Measurements from ENCODE around the gene CCL11.

Gene CCL11

DNA sequence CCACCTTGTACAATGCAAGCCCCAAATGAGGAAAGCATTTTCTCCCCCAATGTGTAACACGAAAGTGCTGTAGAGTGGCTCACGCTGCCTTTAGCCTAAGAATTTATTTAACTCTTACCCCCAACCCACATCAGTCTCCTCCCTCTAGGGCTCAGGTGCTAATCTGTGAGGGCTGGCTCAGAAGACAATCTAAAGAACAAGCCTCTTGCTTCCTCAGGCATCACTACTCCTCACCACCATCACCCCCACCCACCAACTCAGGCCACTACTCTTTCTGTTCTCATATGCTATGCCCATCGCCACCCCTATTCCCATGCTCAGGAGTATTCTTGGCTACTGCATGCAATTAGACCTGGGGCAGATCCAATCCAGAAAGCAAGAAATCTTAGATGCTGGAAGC is 34.4 kb upstream of the CCL11 start:
- H3K9ac ChIP-seq (ENCODE audit: low read length), result no peak overlapping the region

DNA sequence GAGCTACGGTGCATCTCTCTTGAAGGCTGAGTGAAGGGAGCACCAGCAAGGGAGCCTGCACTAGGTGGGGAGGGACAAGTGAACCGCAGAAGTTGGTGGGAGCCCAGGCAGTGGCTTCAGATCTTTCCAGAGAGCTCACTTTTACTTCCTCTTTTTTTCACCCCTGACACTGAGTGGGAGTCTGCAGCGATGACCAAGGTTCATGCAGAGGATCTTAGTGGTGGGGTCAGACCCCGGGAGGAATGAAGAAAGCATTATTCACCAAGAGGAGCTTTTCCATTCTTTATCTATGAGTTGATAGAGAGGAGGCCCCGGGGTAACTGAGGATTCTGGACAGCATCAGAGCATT is 33.5 kb upstream of the CCL11 start:
- no peaks in the 10 kb centered on the region for H3K27me3 ChIP-seq (replicated peaks; ENCODE audit: insufficient read depth, low read length)
- no peak for DNase-seq
- H3K36me3 ChIP-seq (replicated peaks; ENCODE audit: insufficient read depth, low read length), result no peaks in the 10 kb centered on the region
- TF ChIP-seq EZH2 (optimal IDR thresholded peaks at IDR 0.05; ENCODE audit: low read depth, low read length) (no peak), EZH2phosphoT487 (IDR thresholded peaks at IDR 0.05; ENCODE audit: low read length) (no peak), CTCF (IDR thresholded peaks at IDR 0.05; ENCODE audit: low read length) (no peak)
- H3K4me1 ChIP-seq (ENCODE audit: low read length), result peaks cover 22% of the 10 kb centered on the region
- no peaks in the 10 kb centered on the region for H4K20me1 ChIP-seq (ENCODE audit: insufficient read depth, low read length)
- no peak overlapping the region for H3K4me3 ChIP-seq (ENCODE audit: low read length)
- H3F3A ChIP-seq (ENCODE audit: insufficient read depth, low read length), result no peaks in the 10 kb centered on the region
- no peak overlapping the region for H2AFZ ChIP-seq (ENCODE audit: low read length)
- H3K79me2 ChIP-seq (ENCODE audit: low read length), result no peaks in the 10 kb centered on the region
- H3K9ac ChIP-seq (ENCODE audit: low read length), result no peak overlapping the region
- H3K9me2 ChIP-seq (replicated peaks; ENCODE audit: insufficient read depth, low read length), result no peaks in the 10 kb centered on the region
- H3K4me2 ChIP-seq (ENCODE audit: low read depth, low read length), result no peak overlapping the region
- H3K27ac ChIP-seq (ENCODE audit: low read length), result no peak overlapping the region
- no peaks in the 10 kb centered on the region for H3K9me3 ChIP-seq (replicated peaks; ENCODE audit: insufficient read depth, low read length)

More for the DNA sequence above, 34.4 kb upstream of the CCL11 start:
- Histone ChIP-seq H3K4me2 (ENCODE audit: low read depth, low read length) (no peak overlapping the region), H2AFZ (ENCODE audit: low read length) (no peak overlapping the region), H3F3A (ENCODE audit: insufficient read depth, low read length) (no peaks in the 10 kb centered on the region), H3K4me3 (ENCODE audit: low read length) (no peak overlapping the region), H3K27me3 (replicated peaks; ENCODE audit: insufficient read depth, low read length) (no peaks in the 10 kb centered on the region), H3K27ac (ENCODE audit: low read length) (no peak overlapping the region), H3K36me3 (replicated peaks; ENCODE audit: insufficient read depth, low read length) (no peaks in the 10 kb centered on the region), H4K20me1 (ENCODE audit: insufficient read depth, low read length) (no peaks in the 10 kb centered on the region), H3K4me1 (ENCODE audit: low read length) (peaks cover 22% of the 10 kb centered on the region), H3K9me2 (replicated peaks; ENCODE audit: insufficient read depth, low read length) (no peaks in the 10 kb centered on the region), H3K79me2 (ENCODE audit: low read length) (no peaks in the 10 kb centered on the region), H3K9me3 (replicated peaks; ENCODE audit: insufficient read depth, low read length) (no peaks in the 10 kb centered on the region)
- TF ChIP-seq CTCF (IDR thresholded peaks at IDR 0.05; ENCODE audit: low read length) (no peak), EZH2phosphoT487 (IDR thresholded peaks at IDR 0.05; ENCODE audit: low read length) (no peak), EZH2 (optimal IDR thresholded peaks at IDR 0.05; ENCODE audit: low read depth, low read length) (no peak)
- no peak for DNase-seq

GRCh38 chr17:34252444-34253138 is 33.0 kb upstream of the CCL11 start:
- DNase-seq, result no peak
- H4K20me1 ChIP-seq (ENCODE audit: insufficient read depth, low read length), result no peaks in the 10 kb centered on the region
- H3K9me2 ChIP-seq (replicated peaks; ENCODE audit: insufficient read depth, low read length), result no peaks in the 10 kb centered on the region
- no peaks in the 10 kb centered on the region for H3K36me3 ChIP-seq (replicated peaks; ENCODE audit: insufficient read depth, low read length)
- TF ChIP-seq EZH2phosphoT487 (IDR thresholded peaks at IDR 0.05; ENCODE audit: low read length), result no peak
- no peak overlapping the region for H3K9ac ChIP-seq (ENCODE audit: low read length)
- no peaks in the 10 kb centered on the region for H3K9me3 ChIP-seq (replicated peaks; ENCODE audit: insufficient read depth, low read length)
- H3F3A ChIP-seq (ENCODE audit: insufficient read depth, low read length), result no peaks in the 10 kb centered on the region
- H3K4me2 ChIP-seq (ENCODE audit: low read depth, low read length), result no peak overlapping the region
- H3K4me1 ChIP-seq (ENCODE audit: low read length), result peaks cover 22% of the 10 kb centered on the region
- H3K4me3 ChIP-seq (ENCODE audit: low read length), result no peak overlapping the region
- no peaks in the 10 kb centered on the region for H3K79me2 ChIP-seq (ENCODE audit: low read length)
- no peak overlapping the region for H2AFZ ChIP-seq (ENCODE audit: low read length)
- no peaks in the 10 kb centered on the region for H3K27me3 ChIP-seq (replicated peaks; ENCODE audit: insufficient read depth, low read length)
- no peak overlapping the region for H3K27ac ChIP-seq (ENCODE audit: low read length)

- no peaks in the 10 kb centered on the region for H3K9me3 ChIP-seq (replicated peaks; ENCODE audit: insufficient read depth, low read length)
- no peak overlapping the region for H3K4me2 ChIP-seq (ENCODE audit: low read depth, low read length)
- H3K27me3 ChIP-seq (replicated peaks; ENCODE audit: insufficient read depth, low read length), result no peaks in the 10 kb centered on the region
- no peak overlapping the region for H3K27ac ChIP-seq (ENCODE audit: low read length)
- no peaks in the 10 kb centered on the region for H4K20me1 ChIP-seq (ENCODE audit: insufficient read depth, low read length)
- H3K9ac ChIP-seq (ENCODE audit: low read length), result no peak overlapping the region
- no peak overlapping the region for H3K4me3 ChIP-seq (ENCODE audit: low read length)
- H3F3A ChIP-seq (ENCODE audit: insufficient read depth, low read length), result no peaks in the 10 kb centered on the region
- no peaks in the 10 kb centered on the region for H3K9me2 ChIP-seq (replicated peaks; ENCODE audit: insufficient read depth, low read length)
- TF ChIP-seq EZH2phosphoT487 (IDR thresholded peaks at IDR 0.05; ENCODE audit: low read length) (no peak), CTCF (IDR thresholded peaks at IDR 0.05; ENCODE audit: low read length) (no peak), EZH2 (optimal IDR thresholded peaks at IDR 0.05; ENCODE audit: low read depth, low read length) (no peak)
- no peak for DNase-seq
- H2AFZ ChIP-seq (ENCODE audit: low read length), result no peak overlapping the region
- no peaks in the 10 kb centered on the region for H3K79me2 ChIP-seq (ENCODE audit: low read length)
- no peaks in the 10 kb centered on the region for H3K36me3 ChIP-seq (replicated peaks; ENCODE audit: insufficient read depth, low read length)
- peaks cover 22% of the 10 kb centered on the region for H3K4me1 ChIP-seq (ENCODE audit: low read length)
Measured at GRCh38 chr17:34253139-34253525, 32.4 kb upstream of the CCL11 start.

Data from MM.1S (cell line).